Kidney (tissue), 14 donors: ENCODE data around the gene CLEC1B. TPM values are rescaled to one million over a fixed set of nuclear protein-coding genes. Genes with fewer than 3 reads are reported as not detected.

Experiments
- DNase-seq, 5 donors: peaks; one replicate each; pipeline ENCODE4 v3.0.0-alpha.2; 2013 to 2020
- FAIRE-seq: peaks from 2 replicates; lab custom pipeline; 2012; peaks lifted over from hg19 to GRCh38; lab: Jason Lieb, UNC
- H3K27ac ChIP-seq, 2 donors: one replicate each; pipeline ENCODE4 v1.7.0; 2013; ENCODE audit warnings: low read depth in 2 of 2, low read length in 2 of 2, inconsistent platforms in 1 of 2
- H3K27me3 ChIP-seq: one replicate; pipeline ENCODE4 v1.7.1; 2013; ENCODE audit warnings: low read length, inconsistent platforms; ENCODE audit not compliant: control insufficient read depth, insufficient read depth
- H3K36me3 ChIP-seq, 3 donors: one replicate each; pipeline versions ENCODE4 v1.7.0 to v1.7.1; 2013; ENCODE audit warnings: low read length in 3 of 3, control low read depth in 1 of 3, inconsistent platforms in 1 of 3; ENCODE audit not compliant: insufficient read depth in 3 of 3, control insufficient read depth in 2 of 3
- H3K4me1 ChIP-seq, 3 donors: one replicate each; pipeline versions ENCODE4 v1.7.0 to v1.7.1; 2013; ENCODE audit warnings: low read length in 3 of 3, inconsistent platforms in 1 of 3, low read depth in 1 of 3; ENCODE audit not compliant: control insufficient read depth in 2 of 3, insufficient read depth in 2 of 3
- H3K4me3 ChIP-seq, 3 donors: one replicate each; pipeline versions ENCODE4 v1.7.0 to v1.8.1; 2013; ENCODE audit warnings: low read length in 3 of 3, control low read depth in 1 of 3, inconsistent platforms in 1 of 3
- H3K9ac ChIP-seq, 3 donors: one replicate each; pipeline versions ENCODE4 v1.7.0 to v1.7.1; 2013; ENCODE audit warnings: low read length in 3 of 3, control low read depth in 1 of 3, inconsistent platforms in 1 of 3
- H3K9me3 ChIP-seq, 3 donors: one replicate each; pipeline versions ENCODE4 v1.7.0 to v1.7.1; 2013; ENCODE audit warnings: low read length in 3 of 3, control low read depth in 1 of 3, inconsistent platforms in 1 of 3; ENCODE audit not compliant: control insufficient read depth in 2 of 3, insufficient read depth in 1 of 3
- CTCF ChIP-seq: IDR thresholded peaks from 3 replicates; pipeline ENCODE4 v1.5.1; 2012; ENCODE audit warnings: mild to moderate bottlenecking, moderate library complexity, borderline replicate concordance; ENCODE audit not compliant: insufficient read depth; ENCODE audit errors: extremely low read depth
- intact Hi-C: fragments of 100-400 bp; cut with DNase I; formaldehyde crosslinking; loops from one replicate; pipeline ENCODE4 v1.11.1; 2022
- polyA plus RNA-seq: library from polyadenylated mRNA; stranded (reverse); fragments of 350-450 nt; fragmentation: Illumina TruSeq; extraction: RNeasy Lipid Tissue Mini Kit (QIAGEN cat#74804); gene quantifications from one replicate; pipeline ENCODE4 v1.2.3, GENCODE V29; 2014; ENCODE audit warnings: low read depth, low replicate concordance; ENCODE audit not compliant: insufficient read depth
- total RNA-seq: library from RNA; stranded (reverse); fragmentation: NEBNext Ultra II Directional; extraction: Animal tissue kit (Norgen Biotek cat#: 25700); gene quantifications from one replicate; pipeline ENCODE4 v1.2.1, GENCODE V29; 2021
- donor health status: control.
- donor health status: control.
- donor health status: control.
- donor health status: control.
- donor health status: control.
- donor health status: DM: yes; HTN: yes; CAD: no.
- donor health status: Normal renal cell carcinoma (clear cell type).

CLEC1B gene
- total and polyA plus RNA-seq, 2 donors from 2014 or later, result not detected

- no peak overlapping the region for H3K9ac ChIP-seq
- no peaks in the 10 kb centered on the region for H3K27me3 ChIP-seq
- no peaks in the 10 kb centered on the region for H3K36me3 ChIP-seq
- intact Hi-C loops, result no loop called here
- no peak overlapping the region for H3K27ac ChIP-seq
- H3K4me3 ChIP-seq, result no peak overlapping the region
- H3K9me3 ChIP-seq, result no peaks in the 10 kb centered on the region
- no peak for DNase-seq
- no peak for TF ChIP-seq CTCF
- FAIRE-seq, result no peak
- H3K4me1 ChIP-seq, result no peaks in the 10 kb centered on the region
These were observed 47.8 kb downstream of the CLEC1B start for GRCh38 chr12:9951026-9951675.

GRCh38 chr12:9948606-9949296 lies 50.2 kb downstream of the CLEC1B start:
- FAIRE-seq, result no peak
- intact Hi-C loops, result no loop called here
- TF ChIP-seq CTCF, result no peak

GRCh38 chr12:9947674-9948073 lies 51.2 kb downstream of the CLEC1B start:
- H3K9ac ChIP-seq, result no peak overlapping the region
- no peak for DNase-seq
- FAIRE-seq, result no peak
- TF ChIP-seq CTCF, result no peak
- H3K4me3 ChIP-seq, result no peak overlapping the region
- H3K36me3 ChIP-seq, result no peaks in the 10 kb centered on the region
- no peaks in the 10 kb centered on the region for H3K4me1 ChIP-seq
- no peaks in the 10 kb centered on the region for H3K27me3 ChIP-seq
- intact Hi-C loops, result no loop called here
- no peak overlapping the region for H3K27ac ChIP-seq
- no peaks in the 10 kb centered on the region for H3K9me3 ChIP-seq

More at GRCh38 chr12:9948606-9949296, 50.2 kb downstream of the CLEC1B start:
- Histone ChIP-seq H3K4me3 (no peak overlapping the region), H3K9ac (no peak overlapping the region), H3K4me1 (no peaks in the 10 kb centered on the region), H3K27me3 (no peaks in the 10 kb centered on the region), H3K27ac (no peak overlapping the region), H3K9me3 (no peaks in the 10 kb centered on the region), H3K36me3 (no peaks in the 10 kb centered on the region)
- no peak for DNase-seq
